Mesendoderm (in vitro differentiated cells): ENCODE results near the gene KRTAP17-1. TPM values are rescaled to one million over a fixed set of nuclear protein-coding genes. Genes with fewer than 3 reads are reported as not detected.

Experiments used
- DNase-seq: peaks from one replicate; pipeline ENCODE4 v3.0.0; 2013
- H2AK5ac ChIP-seq: 2 replicates; pipeline ENCODE4 v1.6.1; 2013; ENCODE audit warnings: low read length, inconsistent platforms
- H2BK120ac ChIP-seq: 2 replicates; pipeline ENCODE4 v1.6.1; 2013; ENCODE audit warnings: low read depth, mild to moderate bottlenecking, low read length, moderate library complexity, mixed read lengths
- H2BK15ac ChIP-seq: replicated peaks from 2 replicates; pipeline ENCODE4 v1.6.1; 2013; ENCODE audit warnings: low read depth, mild to moderate bottlenecking, moderate library complexity
- H2BK5ac ChIP-seq: 2 replicates; pipeline ENCODE4 v1.6.1; 2013; ENCODE audit warnings: low read length, inconsistent platforms
- H3K18ac ChIP-seq: 2 replicates; pipeline ENCODE4 v1.6.1; 2013; ENCODE audit warnings: mild to moderate bottlenecking, low read length, mixed read lengths
- H3K23ac ChIP-seq: one replicate; pipeline ENCODE4 v1.6.1; 2013; ENCODE audit warnings: low read length
- H3K27ac ChIP-seq: 2 replicates; pipeline ENCODE4 v1.5.1; 2013; ENCODE audit warnings: low read depth, mild to moderate bottlenecking, inconsistent platforms, low read length, moderate library complexity
- H3K27me3 ChIP-seq: 2 replicates; pipeline ENCODE4 v1.6.1; 2013; ENCODE audit warnings: low read length, control low read depth, mild to moderate bottlenecking, inconsistent platforms; ENCODE audit not compliant: insufficient read depth, poor library complexity
- H3K36me3 ChIP-seq: 2 replicates; pipeline ENCODE4 v1.6.1; 2013; ENCODE audit warnings: low read length, inconsistent platforms; ENCODE audit not compliant: control insufficient read depth, insufficient read depth
- H3K4ac ChIP-seq: one replicate; pipeline ENCODE4 v1.6.1; 2013; ENCODE audit warnings: low read depth, mild to moderate bottlenecking, low read length, moderate library complexity
- H3K4me1 ChIP-seq: 2 replicates; pipeline ENCODE4 v1.6.1; 2013; ENCODE audit warnings: low read depth, low read length, inconsistent platforms; ENCODE audit not compliant: control insufficient read depth
- H3K4me2 ChIP-seq: 2 replicates; pipeline ENCODE4 v1.6.1; 2013; ENCODE audit warnings: low read length
- H3K4me3 ChIP-seq: 2 replicates; pipeline ENCODE4 v1.5.1; 2013; ENCODE audit warnings: mild to moderate bottlenecking, low read length
- H3K56ac ChIP-seq: one replicate; pipeline ENCODE4 v1.6.1; 2013; ENCODE audit warnings: low read length
- H3K79me1 ChIP-seq: 2 replicates; pipeline ENCODE4 v1.6.1; 2013; ENCODE audit warnings: low read length, inconsistent platforms
- H3K79me2 ChIP-seq: 2 replicates; pipeline ENCODE4 v1.6.1; 2013; ENCODE audit warnings: mild to moderate bottlenecking, low read length; ENCODE audit not compliant: control insufficient read depth, insufficient read depth
- H3K9ac ChIP-seq: 2 replicates; pipeline ENCODE4 v1.6.1; 2013; ENCODE audit warnings: low read length, inconsistent platforms
- H4K5ac ChIP-seq: one replicate; pipeline ENCODE4 v1.6.1; 2013; ENCODE audit warnings: low read length
- H4K8ac ChIP-seq: one replicate; pipeline ENCODE4 v1.6.1; 2013; ENCODE audit warnings: low read depth, mild to moderate bottlenecking, control low read depth, low read length, moderate library complexity
- WGBS: extraction: QIAGEN DNeasy Blood & Tissue Kit; methylation state at CpG from one replicate; pipeline ENCODE4 v1.1.7; 2013; ENCODE audit warnings: low lambda C conversion rate, missing lambda C conversion rate; ENCODE audit not compliant: insufficient coverage; ENCODE audit errors: extremely low coverage; 5-methylcytosine and 5-hydroxymethylcytosine counted together
- polyA plus RNA-seq, 2 experiments: library from polyadenylated mRNA; stranded (reverse); fragments of 200-250 nt; gene quantifications; one replicate each; pipeline ENCODE4 v1.2.3, GENCODE V29; 2013

Gene KRTAP17-1, protein sequence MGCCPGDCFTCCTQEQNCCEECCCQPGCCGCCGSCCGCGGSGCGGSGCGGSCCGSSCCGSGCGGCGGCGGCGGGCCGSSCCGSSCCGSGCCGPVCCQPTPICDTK
- not detected for polyA plus RNA-seq (2013, experiment 1 of 2)
- not detected for polyA plus RNA-seq (2013, experiment 2 of 2)

GRCh38 chr17:41315204-41315794, at the start of gene KRTAP17-1:
KRTAP17-1 (minus strand) TSS chr17:41315710; CDS start chr17:41315650, 60 bp downstream.
- no peaks in the 10 kb centered on the region for H3K79me2 ChIP-seq

GRCh38 chr17:41363881-41364280, 48.4 kb upstream of the KRTAP17-1 start:
- H3K79me2 ChIP-seq: no peaks in the 10 kb centered on the region
- H3K4me1 ChIP-seq: no peaks in the 10 kb centered on the region
- H3K4me3 ChIP-seq: no peak overlapping the region
- H4K8ac ChIP-seq: no peak overlapping the region
- H3K23ac ChIP-seq: no peak overlapping the region
- DNase-seq: no peak
- no peak overlapping the region for H3K4me2 ChIP-seq
- no peak overlapping the region for H2AK5ac ChIP-seq
- H3K27me3 ChIP-seq: no peaks in the 10 kb centered on the region
- no peak overlapping the region for H3K4ac ChIP-seq
- H2BK15ac ChIP-seq: no peak overlapping the region
- H3K18ac ChIP-seq: no peak overlapping the region
- WGBS: no CpG with 5 or more reads among the region's 2 CpGs
- H3K79me1 ChIP-seq: no peaks in the 10 kb centered on the region
- H4K5ac ChIP-seq: no peak overlapping the region
- no peak overlapping the region for H3K56ac ChIP-seq
- no peak overlapping the region for H2BK120ac ChIP-seq
- no peak overlapping the region for H3K27ac ChIP-seq
- H3K36me3 ChIP-seq: no peaks in the 10 kb centered on the region
- H3K9ac ChIP-seq: no peak overlapping the region
- H2BK5ac ChIP-seq: no peak overlapping the region

More at GRCh38 chr17:41315204-41315794, at the start of gene KRTAP17-1:
- no peak within 1 kb of the TSS for H4K8ac ChIP-seq
- WGBS: no CpG with 5 or more reads among the region's 24 CpGs
- H2BK15ac ChIP-seq: no peak within 1 kb of the TSS
- no peak within 1 kb of the TSS for H3K23ac ChIP-seq
- H3K27me3 ChIP-seq: no peaks in the 10 kb centered on the region
- H2AK5ac ChIP-seq: no peak within 1 kb of the TSS
- H4K5ac ChIP-seq: no peak within 1 kb of the TSS
- H3K4me2 ChIP-seq: no peak within 1 kb of the TSS
- no peaks in the 10 kb centered on the region for H3K36me3 ChIP-seq
- H3K56ac ChIP-seq: no peak within 1 kb of the TSS
- DNase-seq: no peak
- no peak within 1 kb of the TSS for H3K9ac ChIP-seq
- no peak within 1 kb of the TSS for H2BK120ac ChIP-seq
- no peak within 1 kb of the TSS for H3K4me3 ChIP-seq
- no peaks in the 10 kb centered on the region for H3K4me1 ChIP-seq
- H3K79me1 ChIP-seq: no peaks in the 10 kb centered on the region
- H3K18ac ChIP-seq: no peak within 1 kb of the TSS
- H3K27ac ChIP-seq: no peak within 1 kb of the TSS
- H3K4ac ChIP-seq: no peak within 1 kb of the TSS
- no peak within 1 kb of the TSS for H2BK5ac ChIP-seq

DNA sequence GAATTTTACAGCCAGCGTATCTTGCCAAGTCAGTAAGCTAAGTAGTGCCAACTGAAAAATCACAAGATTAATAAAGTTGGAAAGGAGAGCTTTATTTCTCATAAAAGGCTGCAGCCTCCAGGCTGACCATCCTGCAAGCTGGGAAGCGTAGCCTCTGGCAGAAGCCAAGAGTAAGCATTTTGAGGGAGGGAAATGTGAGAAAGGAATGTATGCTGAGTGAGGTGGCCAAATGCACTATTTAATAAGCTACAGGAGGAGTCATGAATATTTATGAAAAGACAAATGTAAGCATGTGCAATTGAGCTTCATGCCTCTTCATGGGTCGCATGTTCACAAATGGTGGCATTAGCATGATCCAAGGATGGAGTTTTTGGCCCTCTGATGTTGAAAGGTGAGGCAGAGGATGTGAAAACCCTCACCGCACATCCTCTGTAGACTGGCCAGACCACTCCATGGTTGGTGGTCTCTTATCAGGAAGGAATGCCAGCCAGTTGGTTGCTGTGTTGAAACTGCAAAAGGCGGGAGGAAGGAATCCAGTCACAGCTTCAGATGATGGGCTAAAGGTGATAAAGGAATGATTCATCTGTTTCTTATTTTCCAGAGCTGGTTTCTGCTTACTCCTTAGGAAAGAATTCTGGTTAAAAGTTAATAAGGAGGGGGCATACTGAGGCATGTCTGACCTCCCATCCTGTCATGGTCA, 44.9 kb upstream of the KRTAP17-1 start:
- H2BK5ac ChIP-seq: no peak overlapping the region
- H3K27me3 ChIP-seq: no peaks in the 10 kb centered on the region
- H4K8ac ChIP-seq: no peak overlapping the region
- H2BK15ac ChIP-seq: no peak overlapping the region
- no peaks in the 10 kb centered on the region for H3K36me3 ChIP-seq
- peak; percentile 58 for DNase-seq
- H4K5ac ChIP-seq: no peak overlapping the region
- no peak overlapping the region for H2AK5ac ChIP-seq
- no peaks in the 10 kb centered on the region for H3K79me1 ChIP-seq
- H3K79me2 ChIP-seq: no peaks in the 10 kb centered on the region
- no peak overlapping the region for H3K18ac ChIP-seq
- no peak overlapping the region for H3K9ac ChIP-seq
- no peak overlapping the region for H3K4me3 ChIP-seq
- no CpG with 5 or more reads among the region's 5 CpGs for WGBS
- no peak overlapping the region for H3K56ac ChIP-seq
- no peaks in the 10 kb centered on the region for H3K4me1 ChIP-seq
- H3K4me2 ChIP-seq: no peak overlapping the region
- no peak overlapping the region for H2BK120ac ChIP-seq
- no peak overlapping the region for H3K4ac ChIP-seq
- H3K23ac ChIP-seq: no peak overlapping the region
- no peak overlapping the region for H3K27ac ChIP-seq

DNA sequence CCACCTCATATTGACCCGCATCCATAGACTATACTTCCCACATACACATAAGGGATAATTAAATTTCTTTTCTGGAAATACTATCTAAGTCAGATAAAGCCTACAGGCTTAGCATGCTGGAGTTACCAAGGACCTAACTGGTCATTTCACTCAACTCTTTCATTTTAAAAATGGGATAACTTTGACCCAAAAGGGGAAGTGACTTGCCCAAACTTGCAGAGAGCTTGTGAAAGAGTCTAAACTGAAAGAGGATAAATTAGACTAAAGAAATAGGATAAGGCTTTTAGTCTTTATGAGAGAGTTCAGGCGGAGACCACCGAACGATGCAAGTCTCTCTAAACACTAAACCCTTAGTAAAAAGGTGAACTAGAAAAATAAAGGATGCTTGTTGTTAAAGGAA, 39.0 kb upstream of the KRTAP17-1 start:
- H3K23ac ChIP-seq: no peak overlapping the region
- H4K8ac ChIP-seq: no peak overlapping the region
- no peaks in the 10 kb centered on the region for H3K4me1 ChIP-seq
- H3K4ac ChIP-seq: no peak overlapping the region
- DNase-seq: no peak
- no peaks in the 10 kb centered on the region for H3K79me2 ChIP-seq
- no peak overlapping the region for H2BK15ac ChIP-seq
- H3K79me1 ChIP-seq: no peaks in the 10 kb centered on the region
- no peak overlapping the region for H3K18ac ChIP-seq
- H4K5ac ChIP-seq: no peak overlapping the region
- no peak overlapping the region for H3K27ac ChIP-seq
- no peaks in the 10 kb centered on the region for H3K27me3 ChIP-seq
- H3K36me3 ChIP-seq: no peaks in the 10 kb centered on the region
- H2BK120ac ChIP-seq: no peak overlapping the region
- no peak overlapping the region for H3K4me2 ChIP-seq
- WGBS: no CpG with 5 or more reads among the region's 4 CpGs
- H3K4me3 ChIP-seq: no peak overlapping the region
- no peak overlapping the region for H2BK5ac ChIP-seq
- no peak overlapping the region for H2AK5ac ChIP-seq
- no peak overlapping the region for H3K56ac ChIP-seq
- H3K9ac ChIP-seq: no peak overlapping the region

DNA sequence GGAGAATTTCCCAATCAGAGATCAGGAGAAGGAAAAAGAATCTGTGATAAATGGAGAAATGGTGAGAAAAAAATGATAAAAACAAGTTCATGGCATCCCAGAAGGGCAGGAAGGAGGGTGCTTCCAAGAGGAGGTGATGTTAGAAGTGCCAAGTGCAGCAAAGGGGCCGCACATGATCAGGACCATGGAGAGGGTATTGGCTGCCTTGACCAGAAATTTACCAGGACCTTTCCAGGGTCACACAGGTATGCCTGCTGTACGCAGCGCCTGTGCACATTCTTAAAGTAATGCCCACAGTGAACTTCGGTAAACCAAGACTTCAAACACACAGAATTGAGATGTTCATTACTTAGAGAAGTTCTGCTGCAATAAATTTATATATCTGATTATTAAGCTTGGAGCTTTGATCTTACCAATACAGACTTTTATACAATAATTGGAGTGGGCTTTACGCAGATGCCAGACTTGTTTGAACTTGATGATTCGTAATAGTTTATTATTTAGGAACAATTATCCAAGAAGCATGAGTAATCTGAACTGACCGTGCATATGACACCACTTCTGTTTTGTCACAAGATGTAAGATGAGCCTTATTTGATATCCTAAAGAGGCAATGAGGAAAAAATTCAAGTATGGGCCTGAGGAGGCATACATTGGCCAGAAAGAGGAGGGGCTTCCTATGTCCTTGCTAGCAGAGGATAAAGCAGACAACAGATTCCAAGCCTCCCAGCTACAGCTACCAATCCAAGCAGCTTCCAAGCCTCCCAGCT, 37.3 kb upstream of the KRTAP17-1 start:
- Histone ChIP-seq H3K79me1 (no peaks in the 10 kb centered on the region), H3K18ac (no peak overlapping the region), H3K79me2 (no peaks in the 10 kb centered on the region), H3K27me3 (no peaks in the 10 kb centered on the region), H3K4me2 (no peak overlapping the region), H2AK5ac (no peak overlapping the region), H3K36me3 (no peaks in the 10 kb centered on the region), H3K9ac (no peak overlapping the region), H2BK120ac (no peak overlapping the region), H3K4me1 (no peaks in the 10 kb centered on the region), H3K23ac (no peak overlapping the region), H4K8ac (no peak overlapping the region), H4K5ac (no peak overlapping the region), H3K4me3 (no peak overlapping the region), H3K4ac (no peak overlapping the region), H3K27ac (no peak overlapping the region), H2BK5ac (no peak overlapping the region), H2BK15ac (no peak overlapping the region), H3K56ac (no peak overlapping the region)
- DNase-seq: no peak
- no CpG with 5 or more reads among the region's 7 CpGs for WGBS
